Fibroblast of lung (primary cell): ENCODE results near the gene B4GALT2. TPM values are rescaled to one million over a fixed set of nuclear protein-coding genes. Genes with fewer than 3 reads are reported as not detected.

Experiments used
- DNase-seq, 2 donors: peaks; one replicate each; pipeline versions ENCODE4 v3.0.0 to v3.0.0-alpha.2; 2010; ENCODE audit warnings: low read depth in 2 of 2
- H2AFZ ChIP-seq: 2 replicates; pipeline ENCODE4 v1.5.1; 2012; ENCODE audit warnings: low read length, control low read depth, inconsistent platforms
- H3K27ac ChIP-seq: 2 replicates; pipeline ENCODE4 v1.5.1; 2011; ENCODE audit warnings: low read length, control low read depth; ENCODE audit not compliant: insufficient read depth
- H3K27me3 ChIP-seq: 2 replicates; pipeline ENCODE4 v1.5.1; 2011; ENCODE audit warnings: mild to moderate bottlenecking, low read length; ENCODE audit not compliant: control insufficient read depth, insufficient read depth
- H3K36me3 ChIP-seq: 2 replicates; pipeline ENCODE4 v1.5.1; 2011; ENCODE audit warnings: low read length; ENCODE audit not compliant: control insufficient read depth, insufficient read depth
- H3K4me1 ChIP-seq: 2 replicates; pipeline ENCODE4 v1.5.1; 2011; ENCODE audit warnings: low read length; ENCODE audit not compliant: control insufficient read depth, insufficient read depth; ENCODE audit errors: extremely low read depth
- H3K4me2 ChIP-seq: 2 replicates; pipeline ENCODE4 v1.5.1; 2011; ENCODE audit warnings: low read length, control low read depth; ENCODE audit not compliant: insufficient read depth; ENCODE audit errors: extremely low read depth
- H3K4me3 ChIP-seq, 4 experiments: fragments of 200-600 bp in 1 of 4; sonication (generic) in 1 of 4; replicated peaks in 1 of 4; 2 replicates each; pipeline ENCODE4 v1.5.1; 2011 to 2016; ENCODE audit warnings: low read length in 4 of 4, low read depth in 3 of 4, mild to moderate bottlenecking in 3 of 4, control low read depth in 2 of 4, inconsistent platforms in 1 of 4, mixed read lengths in 1 of 4; ENCODE audit not compliant: insufficient read depth in 1 of 4; ENCODE audit errors: control extremely low read depth in 1 of 4
- H3K79me2 ChIP-seq: 2 replicates; pipeline ENCODE4 v1.5.1; 2012; ENCODE audit warnings: mild to moderate bottlenecking, low read length, inconsistent platforms; ENCODE audit not compliant: control insufficient read depth, insufficient read depth
- H3K9ac ChIP-seq: 2 replicates; pipeline ENCODE4 v1.5.1; 2011; ENCODE audit warnings: mild to moderate bottlenecking, low read length, control low read depth; ENCODE audit not compliant: insufficient read depth
- H3K9me3 ChIP-seq: 2 replicates; pipeline ENCODE4 v1.5.1; 2012; ENCODE audit warnings: low read depth, low read length; ENCODE audit not compliant: control insufficient read depth, insufficient read depth
- H4K20me1 ChIP-seq: 2 replicates; pipeline ENCODE4 v1.5.1; 2011; ENCODE audit warnings: low read length; ENCODE audit not compliant: control insufficient read depth, insufficient read depth; ENCODE audit errors: extremely low read depth
- EZH2 ChIP-seq: IDR thresholded peaks from 2 replicates; pipeline ENCODE4 v1.5.1; 2012; ENCODE audit warnings: low read length, control low read depth, mild to moderate bottlenecking; ENCODE audit errors: missing control alignments
- polyA plus RNA-seq, 2 donors: library from polyadenylated mRNA; depleted of rRNA in 1 of 2; stranded (reverse) in 1 of 2; unstranded in 1 of 2; fragments of >200 nt; gene quantifications; 2 replicates each; pipeline ENCODE4 v1.2.1, GENCODE V29; 2011 to 2012; ENCODE audit warnings: missing spikeins in 1 of 2
- total RNA-seq: library from RNA; depleted of rRNA; stranded (reverse); fragments of >200 nt; gene quantifications from 2 replicates; pipeline ENCODE4 v1.2.1, GENCODE V29; 2014
- TF ChIP-seq, protein P1 (sequence below), 2 donors: IDR thresholded peaks in 1 of 2; conservative IDR thresholded peaks in 1 of 2; 1 replicate in 1 of 2; 2 replicates in 1 of 2; pipeline ENCODE4 v1.5.1; 2011 to 2012; ENCODE audit warnings: low read length in 2 of 2, control low read depth in 1 of 2, inconsistent platforms in 1 of 2, low read depth in 1 of 2, mild to moderate bottlenecking in 1 of 2

Gene B4GALT2
- total and polyA plus RNA-seq, 2 donors (not counting 1 experiment from before 2014, with no cell fraction given): 40.6 to 55.0 TPM

GRCh38 chr1:43938892-43939587, 40.0 kb upstream of the B4GALT2 start:
- no peak overlapping the region for H2AFZ ChIP-seq
- no peak for DNase-seq

DNA sequence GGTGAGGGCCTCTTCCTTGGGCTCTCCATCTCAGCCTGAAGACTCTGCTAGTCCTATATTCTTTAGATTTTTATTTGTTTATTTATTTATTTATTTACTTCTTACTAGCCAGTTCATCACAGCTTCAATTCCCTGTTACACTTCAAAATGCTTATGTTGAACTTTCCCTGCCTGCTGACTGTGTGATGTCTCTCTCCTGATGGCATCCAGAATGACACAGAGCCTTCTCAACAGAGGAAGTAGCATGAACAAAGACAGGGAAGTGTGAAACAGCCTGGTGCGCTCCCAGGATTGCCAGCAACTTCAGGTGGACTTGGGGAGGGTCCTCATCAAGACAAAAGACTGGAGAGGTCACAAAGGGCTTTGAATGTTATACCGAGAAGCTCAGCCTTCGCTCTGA, 36.6 kb upstream of the B4GALT2 start:
- Histone ChIP-seq H3K79me2 (peaks cover 4% of the 10 kb centered on the region), H3K27ac (no peak overlapping the region), H3K9ac (no peak overlapping the region), H3K27me3 (no peaks in the 10 kb centered on the region), H3K4me1 (peaks cover 3% of the 10 kb centered on the region), H3K4me3 (no peak overlapping the region), H3K9me3 (no peaks in the 10 kb centered on the region), H2AFZ (no peak overlapping the region), H4K20me1 (no peaks in the 10 kb centered on the region), H3K4me2 (no peak overlapping the region), H3K36me3 (no peaks in the 10 kb centered on the region)
- TF ChIP-seq EZH2: no peak
- TF ChIP-seq, protein P1, sequence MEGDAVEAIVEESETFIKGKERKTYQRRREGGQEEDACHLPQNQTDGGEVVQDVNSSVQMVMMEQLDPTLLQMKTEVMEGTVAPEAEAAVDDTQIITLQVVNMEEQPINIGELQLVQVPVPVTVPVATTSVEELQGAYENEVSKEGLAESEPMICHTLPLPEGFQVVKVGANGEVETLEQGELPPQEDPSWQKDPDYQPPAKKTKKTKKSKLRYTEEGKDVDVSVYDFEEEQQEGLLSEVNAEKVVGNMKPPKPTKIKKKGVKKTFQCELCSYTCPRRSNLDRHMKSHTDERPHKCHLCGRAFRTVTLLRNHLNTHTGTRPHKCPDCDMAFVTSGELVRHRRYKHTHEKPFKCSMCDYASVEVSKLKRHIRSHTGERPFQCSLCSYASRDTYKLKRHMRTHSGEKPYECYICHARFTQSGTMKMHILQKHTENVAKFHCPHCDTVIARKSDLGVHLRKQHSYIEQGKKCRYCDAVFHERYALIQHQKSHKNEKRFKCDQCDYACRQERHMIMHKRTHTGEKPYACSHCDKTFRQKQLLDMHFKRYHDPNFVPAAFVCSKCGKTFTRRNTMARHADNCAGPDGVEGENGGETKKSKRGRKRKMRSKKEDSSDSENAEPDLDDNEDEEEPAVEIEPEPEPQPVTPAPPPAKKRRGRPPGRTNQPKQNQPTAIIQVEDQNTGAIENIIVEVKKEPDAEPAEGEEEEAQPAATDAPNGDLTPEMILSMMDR (conservative IDR thresholded peaks at IDR 0.05 in 1 of 2, IDR thresholded peaks at IDR 0.05 in 1 of 2; ENCODE audit: low read depth in 1 of 2, low read length in 2 of 2): no peak
- DNase-seq: no peak

More at GRCh38 chr1:43938892-43939587, 40.0 kb upstream of the B4GALT2 start:
- H4K20me1 ChIP-seq: no peaks in the 10 kb centered on the region
- H3K36me3 ChIP-seq: no peaks in the 10 kb centered on the region
- no peaks in the 10 kb centered on the region for H3K4me1 ChIP-seq
- no peaks in the 10 kb centered on the region for H3K9me3 ChIP-seq
- H3K27ac ChIP-seq: no peak overlapping the region
- H3K79me2 ChIP-seq: no peaks in the 10 kb centered on the region
- no peak overlapping the region for H3K9ac ChIP-seq
- H3K4me3 ChIP-seq: no peak overlapping the region
- TF ChIP-seq, protein P1 (conservative IDR thresholded peaks at IDR 0.05 in 1 of 2, IDR thresholded peaks at IDR 0.05 in 1 of 2; ENCODE audit: low read depth in 1 of 2, low read length in 2 of 2): no peak
- TF ChIP-seq EZH2: no peak
- no peak overlapping the region for H3K4me2 ChIP-seq
- H3K27me3 ChIP-seq: no peaks in the 10 kb centered on the region

DNA sequence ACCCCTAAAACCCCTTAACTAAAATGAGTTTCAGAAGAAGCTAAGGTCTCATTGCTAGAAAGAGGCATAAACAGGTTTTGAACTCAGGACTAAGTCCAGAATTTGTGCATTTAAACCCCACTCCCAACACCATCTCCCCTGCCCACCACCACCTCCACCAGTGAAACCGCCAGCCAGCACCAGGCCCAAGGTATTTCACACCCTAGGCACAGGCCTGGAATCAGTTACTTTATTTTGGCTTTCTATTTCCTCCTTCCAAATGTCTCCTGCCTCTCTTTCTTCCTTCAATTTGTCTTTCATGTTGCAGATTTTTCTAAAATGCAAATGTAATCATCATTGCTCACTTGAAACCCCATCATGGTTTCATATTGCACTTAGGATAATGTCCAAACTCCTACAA, 34.1 kb upstream of the B4GALT2 start:
- Histone ChIP-seq H3K79me2 (peaks cover 17% of the 10 kb centered on the region), H3K4me1 (peaks cover 3% of the 10 kb centered on the region), H3K9ac (no peak overlapping the region), H3K4me2 (no peak overlapping the region), H3K27ac (no peak overlapping the region), H3K9me3 (no peaks in the 10 kb centered on the region), H3K4me3 (no peak overlapping the region), H3K36me3 (no peaks in the 10 kb centered on the region), H3K27me3 (no peaks in the 10 kb centered on the region), H4K20me1 (no peaks in the 10 kb centered on the region), H2AFZ (no peak overlapping the region)
- TF ChIP-seq EZH2: no peak
- TF ChIP-seq, protein P1 (conservative IDR thresholded peaks at IDR 0.05 in 1 of 2, IDR thresholded peaks at IDR 0.05 in 1 of 2; ENCODE audit: low read depth in 1 of 2, low read length in 2 of 2): no peak
- no peak for DNase-seq
